Measurements from ENCODE around the gene WASL.
A peak's percentile ranks its signal among the peaks of the same experiment; 100 is the strongest.
"Not testable (repeated sequence)": the region's sequence is repeated elsewhere in the genome, so short reads cannot be mapped to it uniquely, and the experiment has no call there.

WASL gene

DNA sequence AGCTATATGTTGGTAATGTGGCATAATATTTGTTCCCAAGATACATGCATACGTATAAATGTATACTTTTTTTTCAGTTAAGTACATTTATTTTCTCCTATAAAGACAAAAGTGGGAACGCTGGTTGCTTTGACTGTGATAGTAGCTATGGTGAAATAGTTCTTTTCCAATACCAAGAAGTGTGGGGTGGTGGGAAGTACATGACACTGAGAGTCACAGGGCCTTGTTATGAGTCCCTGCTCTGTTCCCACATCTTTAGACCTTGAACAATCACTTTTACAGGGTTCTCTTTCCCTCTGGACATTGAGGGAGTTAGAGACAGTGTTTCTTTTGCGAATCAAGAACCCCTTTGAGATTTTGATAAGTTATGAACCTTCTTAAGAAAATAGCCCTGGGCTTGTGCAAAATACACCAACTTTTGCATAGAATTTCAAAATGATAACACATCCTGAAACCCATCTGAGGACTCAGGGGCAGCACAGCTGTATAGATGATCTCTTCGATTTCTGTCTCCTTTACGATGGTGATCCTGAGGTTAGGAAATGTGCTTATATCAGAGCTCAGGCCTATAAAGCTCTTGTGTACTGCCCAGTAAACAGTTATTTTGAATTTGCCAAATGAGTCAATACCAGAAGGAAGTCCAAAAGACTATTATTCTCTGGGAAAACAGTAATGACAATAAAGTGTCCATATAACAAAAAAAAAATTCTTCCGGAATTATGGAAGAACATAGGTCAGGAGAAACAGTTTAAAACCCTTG, 92.1 kb downstream of the WASL start:
- DNase-seq = no peak

DNA sequence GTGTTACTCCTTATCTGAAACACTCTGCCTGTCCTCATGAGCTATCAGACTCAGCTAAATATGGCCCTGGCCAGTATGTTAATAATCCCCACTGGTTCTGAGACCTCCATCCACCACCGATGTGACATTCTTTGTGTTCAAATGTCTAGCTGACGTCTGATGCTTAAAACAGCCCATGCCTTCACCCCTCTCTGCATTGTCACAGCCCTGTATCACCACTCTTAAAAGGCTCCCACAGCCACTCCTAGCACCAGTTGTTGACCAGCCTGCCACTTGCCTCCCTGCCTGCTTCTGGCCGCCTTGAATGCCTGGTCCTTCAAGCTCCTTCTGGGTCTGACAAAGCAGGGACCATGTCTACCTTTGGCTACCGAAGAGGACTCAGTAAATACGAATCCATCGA, 93.2 kb downstream of the WASL start, which contains the start of gene LMOD2:
LMOD2 (plus strand) TSS at position 253 of the 400 bp plus-strand sequence; CDS start at position 351, 98 bp downstream.
- no peak for DNase-seq

DNA sequence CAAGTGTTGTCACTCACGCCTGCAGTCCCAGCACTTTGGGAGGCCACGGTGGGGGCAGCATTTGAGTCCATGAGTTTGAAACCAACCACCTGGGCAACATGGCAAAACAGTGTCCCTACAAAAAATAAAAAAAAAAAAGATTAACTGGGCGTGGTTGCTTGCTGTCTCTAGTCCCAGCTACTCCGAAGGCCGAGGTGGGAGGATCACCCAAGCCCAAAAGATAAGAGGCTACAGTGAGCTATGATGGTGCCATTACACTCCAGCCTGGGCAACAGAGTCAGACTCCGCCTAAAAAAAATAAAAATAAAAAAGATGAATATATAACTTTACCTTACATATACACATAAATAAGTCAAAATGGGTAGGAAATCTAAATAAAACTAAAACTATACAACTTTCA, 95.6 kb downstream of the WASL start:
- no peak for DNase-seq

DNA sequence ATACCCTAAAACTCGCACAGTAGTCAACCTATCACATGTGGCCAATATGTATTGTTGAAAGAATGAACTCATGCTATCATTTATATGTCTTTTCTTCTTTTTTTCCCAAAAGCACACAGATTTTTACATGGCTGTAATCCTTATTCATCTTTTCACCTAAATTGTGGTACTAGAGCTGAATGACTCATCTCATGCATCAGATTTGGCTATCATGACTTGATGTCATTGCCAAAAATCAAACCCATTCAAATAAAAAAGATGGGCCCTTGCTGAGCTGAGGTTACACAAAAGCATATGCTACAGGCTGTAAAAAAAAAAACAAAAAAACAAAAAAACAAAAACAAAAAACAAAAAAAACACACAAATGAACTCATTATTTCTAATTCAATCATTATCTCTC, 96.4 kb downstream of the WASL start:
- DNase-seq = no peak

DNA sequence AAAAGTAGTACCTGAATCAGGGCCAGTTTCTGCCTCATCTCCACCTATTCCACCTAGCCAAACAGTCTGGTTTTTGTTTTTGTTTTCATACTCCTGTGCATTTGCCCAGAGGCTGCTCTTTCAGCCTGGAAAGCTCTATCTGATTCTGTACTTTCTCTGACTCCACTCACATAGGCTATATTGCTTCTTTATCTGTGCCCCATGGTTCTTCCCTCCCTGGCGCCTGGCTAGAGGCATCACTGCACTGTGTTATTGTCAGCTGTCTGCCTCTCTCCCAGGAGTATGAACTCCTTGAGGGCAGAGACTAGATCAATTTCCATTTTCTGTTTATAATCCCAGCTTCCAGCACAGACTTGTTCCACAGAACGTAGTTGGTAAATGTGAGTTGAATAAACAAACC, 98.2 kb downstream of the WASL start:
- DNase-seq = no peak

DNA sequence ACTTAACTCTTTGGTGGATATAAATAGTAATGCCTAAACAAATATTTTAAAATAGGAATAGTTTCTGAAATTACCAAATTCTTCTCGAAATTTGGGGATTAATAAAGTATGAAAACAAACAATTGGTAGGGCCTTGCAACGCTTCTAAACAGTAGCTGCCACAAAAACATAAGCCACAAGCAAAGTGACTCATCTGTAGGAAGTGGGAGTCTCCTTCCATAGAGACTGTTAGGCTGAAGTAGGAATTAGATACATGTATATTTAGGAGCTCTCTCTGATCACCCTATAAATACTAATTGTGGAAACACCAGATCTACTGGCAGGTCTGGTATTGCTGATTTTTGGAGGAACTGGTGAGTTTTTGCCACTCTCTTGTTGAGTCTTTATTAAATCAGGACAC, 98.8 kb downstream of the WASL start:
- DNase-seq = no peak

DNA sequence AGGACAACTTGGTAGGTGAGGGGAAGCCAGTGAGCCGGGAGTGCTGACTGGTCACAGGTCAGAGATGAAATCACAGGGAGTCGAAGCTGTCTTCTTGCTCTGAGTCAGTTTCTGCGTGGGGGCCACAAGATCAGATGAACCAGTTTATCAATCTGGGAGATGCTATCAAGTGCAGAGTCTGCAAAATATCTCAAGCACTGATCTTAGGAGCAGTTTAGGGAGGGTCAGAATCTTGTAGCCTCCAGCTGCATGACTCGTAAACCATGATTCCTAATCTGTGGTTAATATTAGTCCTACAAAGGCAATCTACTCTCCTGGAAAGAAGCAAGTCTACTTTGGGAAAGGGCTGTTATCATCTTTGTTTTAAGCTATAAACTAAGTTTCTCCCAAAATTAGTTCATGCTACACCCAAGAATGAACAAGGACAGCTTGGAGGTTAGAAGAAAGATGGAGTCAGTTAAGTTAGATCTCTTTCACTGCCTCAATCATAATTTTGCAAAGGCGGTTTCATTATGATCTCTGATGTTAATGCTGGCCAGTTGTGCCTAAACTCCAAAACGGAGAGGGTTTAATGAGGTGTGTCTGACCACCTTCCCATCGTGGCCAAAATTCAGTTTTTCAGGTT, 101.6 kb downstream of the WASL start:
- DNase-seq = no peak

DNA sequence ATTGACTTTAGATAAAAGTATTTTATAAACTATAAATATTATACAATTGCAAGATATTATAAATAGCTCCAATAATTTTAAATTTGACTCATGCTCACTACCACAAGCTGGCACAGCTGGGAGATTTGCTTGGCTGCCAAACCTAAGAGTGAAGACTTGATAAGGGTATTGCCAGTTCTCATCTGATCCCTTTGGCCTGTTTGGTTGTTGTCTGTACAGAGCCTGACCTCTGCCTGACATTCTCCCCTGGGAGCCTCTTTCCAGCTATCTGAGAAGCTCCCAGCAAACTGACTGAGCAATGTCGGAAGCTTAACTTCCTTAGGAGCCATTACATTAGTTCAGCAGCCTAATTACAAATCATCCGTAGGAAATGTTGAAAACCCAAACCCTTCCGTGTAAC, 103.3 kb downstream of the WASL start:
- DNase-seq = no peak

DNA sequence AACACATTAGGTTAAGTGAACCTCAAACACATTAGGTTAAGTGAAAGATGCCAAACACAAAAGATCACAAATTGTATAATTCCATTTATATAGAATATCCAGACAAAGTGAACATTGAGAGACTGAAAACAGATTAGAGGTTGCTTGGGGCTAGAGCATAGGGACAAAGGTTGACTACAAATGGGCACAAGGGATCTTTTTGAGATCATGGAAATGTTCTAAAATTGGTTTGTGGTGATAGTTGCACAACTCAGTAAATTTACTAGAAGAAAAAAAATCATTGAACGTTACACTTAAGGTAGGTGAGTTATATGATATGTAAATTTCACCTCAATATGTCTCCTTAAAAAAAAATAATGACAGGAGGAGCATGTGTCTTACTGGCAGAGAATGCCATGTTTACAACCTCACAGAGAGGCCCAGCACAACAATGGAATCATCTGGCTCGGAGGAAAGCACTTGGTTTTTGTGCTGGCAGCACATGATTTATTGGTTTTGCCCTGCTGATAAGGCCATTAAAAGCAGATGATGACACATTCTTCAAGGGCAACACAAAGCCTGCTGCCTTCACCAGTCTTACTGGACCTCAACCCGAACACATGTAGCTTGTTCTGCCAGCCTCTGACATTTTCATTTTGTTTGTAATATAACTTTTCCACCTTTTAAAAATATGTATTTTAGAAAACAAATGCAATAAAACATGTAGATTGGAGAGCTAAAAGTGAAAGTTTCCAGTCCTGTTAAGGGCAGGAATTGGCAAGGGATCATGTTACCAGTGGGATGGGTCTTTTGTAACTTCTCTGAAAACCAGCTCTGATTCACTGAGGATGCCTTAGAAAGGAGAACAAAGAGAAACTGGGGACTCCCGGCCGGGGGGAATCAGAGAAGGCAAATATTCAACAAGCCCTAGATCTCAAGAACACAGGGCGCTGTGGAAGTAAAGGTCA, 105.0 kb downstream of the WASL start:
- peak; percentile 87 for DNase-seq

DNA sequence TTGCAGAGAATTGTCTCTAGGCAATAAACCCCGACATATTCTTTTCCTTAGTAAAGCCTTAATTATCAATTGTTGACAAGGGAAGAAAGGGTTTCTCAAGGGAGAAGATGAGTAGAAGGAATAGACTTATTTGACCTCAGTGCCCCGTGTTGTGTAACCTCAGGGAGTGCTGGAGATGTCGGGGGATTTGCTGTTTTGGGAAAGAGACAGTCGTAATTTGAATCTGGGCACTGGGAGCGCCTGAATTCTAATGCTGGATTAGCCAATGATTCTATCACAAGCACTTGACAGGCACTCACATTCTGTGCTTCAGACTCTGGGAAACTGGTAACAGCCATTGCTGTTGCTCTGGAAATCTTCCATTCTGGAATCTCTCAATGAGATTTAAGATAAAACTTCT, 106.9 kb downstream of the WASL start:
- no peak for DNase-seq

DNA sequence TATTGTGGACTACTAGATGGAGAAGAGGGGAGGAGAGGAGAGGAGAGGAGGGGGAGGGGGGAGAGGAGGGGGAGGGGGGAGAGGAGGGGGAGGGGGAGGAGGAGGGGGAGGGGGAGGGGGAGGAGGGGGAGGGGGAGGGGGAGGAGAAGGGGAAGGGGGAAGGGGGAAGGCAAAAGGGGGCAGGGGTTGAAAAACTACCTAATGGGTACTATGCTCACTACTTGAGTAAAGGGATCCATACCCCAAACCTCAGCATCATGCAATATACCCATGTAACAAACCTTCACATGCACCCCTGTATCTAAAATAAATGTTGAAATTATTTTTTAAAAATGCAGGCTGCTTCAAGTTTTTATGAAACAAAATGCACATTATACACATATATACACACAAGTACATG, 108.2 kb downstream of the WASL start:
- DNase-seq = no peak

DNA sequence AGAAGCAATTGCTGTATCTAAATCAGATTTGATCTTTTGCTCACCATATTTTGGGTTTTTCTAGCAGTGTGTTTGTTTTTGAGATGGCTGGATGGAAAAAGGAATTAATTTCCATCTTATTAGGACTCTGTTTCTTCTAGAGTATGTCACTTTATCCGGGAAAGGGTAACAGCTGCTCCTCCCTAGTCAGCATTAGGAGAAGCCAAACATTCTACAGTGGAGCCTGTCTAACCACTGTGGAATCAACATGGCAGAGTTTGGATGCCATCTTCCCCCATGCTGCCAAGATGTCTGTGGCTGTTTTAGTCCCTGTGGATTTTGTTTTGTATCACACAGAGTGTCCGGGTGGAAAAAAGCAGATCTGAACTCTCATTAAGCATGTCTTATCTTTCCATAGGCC, 109.2 kb downstream of the WASL start:
- no peak for DNase-seq

DNA sequence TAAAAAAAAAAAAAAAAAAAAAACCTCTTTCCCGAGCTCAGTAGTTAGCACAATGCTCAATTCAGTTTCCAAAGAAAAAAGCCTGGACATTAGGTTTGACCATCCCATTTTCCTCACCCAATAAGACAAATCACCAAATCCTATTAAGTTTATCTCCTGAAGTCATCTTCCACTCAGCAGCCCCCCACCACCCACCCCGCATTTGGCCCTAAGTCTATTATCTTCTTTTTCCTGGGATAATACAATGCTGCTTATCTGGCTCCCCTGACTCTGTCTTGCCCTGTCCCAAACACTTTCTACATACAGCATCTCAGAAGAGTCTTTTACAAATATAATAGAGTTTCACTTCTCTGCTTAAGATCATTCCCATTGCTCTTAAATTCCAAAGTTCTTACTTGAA, 110.9 kb downstream of the WASL start:
- no peak for DNase-seq

DNA sequence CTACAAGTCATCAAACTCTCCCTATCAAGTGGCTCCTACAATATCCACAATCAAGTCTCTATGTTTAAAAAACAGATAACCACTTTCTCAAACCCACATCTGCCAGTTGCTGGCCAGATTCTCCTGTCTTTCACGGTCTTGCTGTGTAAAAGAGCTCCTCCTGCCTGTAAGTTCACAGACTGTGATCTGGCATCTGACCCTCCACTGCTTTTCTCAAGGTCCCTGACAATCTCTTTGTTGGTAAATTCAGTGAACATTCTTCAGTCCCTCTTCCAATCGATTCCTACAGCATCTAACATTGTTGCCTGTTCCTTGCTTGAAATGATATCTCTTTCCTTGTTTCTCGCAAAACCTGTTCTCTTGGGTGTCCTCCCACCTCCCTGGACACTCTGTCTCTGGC, 111.6 kb downstream of the WASL start:
- DNase-seq = peak; percentile 46

DNA sequence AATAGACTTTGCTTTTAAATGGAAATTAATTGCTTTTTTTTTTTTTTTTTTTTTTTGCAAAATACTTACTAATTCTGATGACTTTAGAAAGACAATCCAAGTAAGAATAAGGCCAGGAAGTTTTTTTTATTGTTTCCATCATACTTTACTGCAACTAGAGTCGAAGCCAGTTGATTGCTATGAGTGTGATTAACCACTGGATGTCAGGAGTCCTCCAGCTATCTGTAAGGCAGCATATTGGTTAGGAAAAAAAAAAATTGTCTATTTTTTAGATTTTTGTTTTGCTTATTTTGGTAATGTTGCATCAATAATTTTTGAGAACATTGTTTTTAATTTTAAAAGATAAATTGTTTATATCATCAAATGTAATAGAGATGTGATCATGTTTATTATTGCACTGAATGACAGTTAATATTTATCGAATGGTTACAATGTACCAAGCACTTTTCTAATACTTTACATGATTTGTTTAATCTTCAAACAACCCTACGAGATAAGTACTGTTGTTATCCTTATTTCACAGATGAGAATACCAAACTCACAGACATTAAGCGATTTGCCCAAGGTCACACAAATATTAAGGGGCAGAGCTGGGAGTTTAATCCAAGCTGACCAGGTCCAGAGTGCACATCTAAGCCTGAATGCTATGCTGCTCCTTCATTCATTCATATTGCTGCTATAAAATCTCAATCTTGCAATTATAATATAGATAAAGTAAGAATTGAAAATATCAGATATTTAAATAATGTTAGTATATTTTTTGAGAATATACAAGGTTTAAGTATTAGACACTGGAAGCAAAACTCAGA, 113.0 kb downstream of the WASL start:
- DNase-seq = peak; percentile 73

DNA sequence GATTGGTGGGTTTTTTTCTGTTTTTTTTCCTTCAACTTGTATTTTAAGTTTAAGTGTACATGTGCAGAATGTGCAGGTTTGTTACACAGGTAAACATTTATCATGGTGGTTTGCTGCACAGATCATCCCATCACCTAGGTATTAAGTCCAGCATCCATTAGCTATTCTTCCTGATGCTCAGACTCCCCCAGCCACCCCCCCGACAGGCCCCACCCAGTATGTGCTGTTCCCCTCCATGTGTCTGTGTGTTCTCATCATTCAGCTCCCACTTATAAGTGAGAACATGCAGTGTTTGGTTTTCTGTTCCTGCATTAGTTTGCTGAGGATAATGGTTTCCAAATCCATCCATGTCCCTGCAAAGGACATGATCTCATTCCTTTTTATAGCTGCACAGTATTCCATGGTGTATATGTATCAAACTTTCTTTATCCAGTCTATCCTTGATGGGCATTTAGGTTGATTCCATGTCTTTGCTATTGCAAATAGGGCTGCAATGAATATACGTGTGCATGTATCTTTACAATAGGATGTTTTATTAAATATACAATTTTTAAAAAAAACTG, 114.7 kb downstream of the WASL start:
- not testable (repeated sequence) for DNase-seq

DNA sequence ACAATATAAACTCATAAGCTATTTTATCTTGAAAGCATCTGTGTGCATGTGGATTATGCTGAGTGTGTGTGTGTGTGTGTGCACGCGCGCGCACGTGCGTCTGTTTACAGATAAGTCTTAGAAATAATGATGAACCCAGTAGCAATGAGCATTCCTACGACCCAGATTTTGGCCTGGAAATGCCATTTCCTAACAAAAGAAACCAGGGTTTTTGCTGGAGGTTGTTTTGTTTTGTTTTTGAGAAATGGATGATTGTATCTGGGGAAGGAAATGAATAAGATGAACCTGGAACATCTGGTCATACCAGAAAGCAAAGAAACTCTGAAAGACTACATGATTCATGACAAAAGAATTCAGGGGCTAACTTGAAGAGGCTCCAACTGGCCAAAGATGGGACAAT, 115.2 kb downstream of the WASL start:
- DNase-seq = peak; percentile 24

DNA sequence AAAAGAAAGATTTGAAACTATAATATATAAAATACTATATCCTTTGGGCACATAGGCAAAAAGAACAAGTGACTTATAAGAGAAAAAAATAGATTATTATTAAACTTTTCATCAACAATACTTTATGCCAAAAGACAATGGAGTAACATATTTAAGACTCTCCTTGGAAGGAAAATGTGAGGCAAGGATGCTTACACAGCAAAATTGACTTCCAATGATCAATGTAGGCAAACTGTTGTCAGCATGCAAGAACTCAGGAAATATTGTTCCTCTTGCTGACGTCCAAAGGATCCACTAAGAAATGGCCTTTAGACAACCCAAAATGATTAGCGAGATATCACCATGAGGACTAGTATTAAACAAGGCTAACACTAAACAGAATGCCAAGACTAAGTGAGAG, 116.0 kb downstream of the WASL start:
- DNase-seq = no peak
